HCT116 (cell line): ENCODE data around the gene BIN2. TPM values are rescaled to one million over a fixed set of nuclear protein-coding genes. Genes with fewer than 3 reads are reported as not detected.

Experiments
- ATAC-seq: fragments of 200-7000 bp; cut with Tn5 transposase; 2 replicates; pipeline ENCODE4 v1.9.1; 2020; ENCODE audit warnings: mild to moderate bottlenecking, moderate library complexity
- BruUV-seq: library from RNA; stranded (reverse); fragments of 400-500 nt; replicated peaks from 2 replicates; lab custom pipeline; 2021; lab: Mats Ljungman, UMichigan
- CTCF ChIA-PET: fragments of 300-600 bp; sonication (Branson Sonifier 250); formaldehyde crosslinking; loops from one replicate; lab custom pipeline; 2021; ENCODE audit warnings: antibody characterized with exemption; lab: Charles Lee
- POLR2A ChIA-PET: fragments of 300-600, 350-600 bp; sonication (Branson Sonifier 250); formaldehyde crosslinking; loops from one replicate; lab custom pipeline; 2021; ENCODE audit warnings: antibody characterized with exemption; lab: Charles Lee
- RAD21 ChIA-PET, 2 experiments: fragments of 300-600 bp; sonication (Branson Sonifier 250); formaldehyde crosslinking; loops; one replicate each; lab custom pipeline; 2023; ENCODE audit warnings: low total read pairs in 2 of 2; ENCODE audit not compliant: uncharacterized antibody in 2 of 2, unreplicated experiment in 2 of 2, low non-redundant PET in 1 of 2; lab: Charles Lee
- DNase-seq: peaks from one replicate; pipeline ENCODE4 v3.0.0-alpha.2; 2010; ENCODE audit warnings: low read depth, low spot score
- H2AFZ ChIP-seq: fragments of 200-600 bp; shearing (Covaris generic), sonication (generic); 2 replicates; pipeline ENCODE4 v1.6.1; 2017; ENCODE audit warnings: low read depth, mixed run types, mixed read lengths, antibody characterized with exemption, low read length; ENCODE audit not compliant: poor library complexity, severe bottlenecking
- H3K27ac ChIP-seq: 2 replicates; pipeline ENCODE4 v1.5.1; 2012; ENCODE audit warnings: low read depth, low read length
- H3K27me3 ChIP-seq: fragments of 200-600 bp; sonication (generic); 2 replicates; pipeline ENCODE4 v1.6.1; 2016; ENCODE audit warnings: mixed run types, low read length, mixed read lengths; ENCODE audit not compliant: insufficient read depth
- H3K36me3 ChIP-seq, 2 experiments: fragments of 200-500 bp in 1 of 2; fragments of 200-600 bp in 1 of 2; sonication (Bioruptor generic) in 1 of 2; sonication (generic) in 1 of 2; 2 replicates each; pipeline versions ENCODE4 v1.5.1 to v1.6.1; 2014 to 2016; ENCODE audit warnings: low read length in 2 of 2, inconsistent platforms in 1 of 2, mixed read lengths in 1 of 2, mixed run types in 1 of 2; ENCODE audit not compliant: insufficient read depth in 2 of 2, control insufficient read depth in 1 of 2
- H3K4me1 ChIP-seq, 2 experiments: fragments of 200-600 bp in 1 of 2; sonication (generic) in 1 of 2; 2 replicates each; pipeline versions ENCODE4 v1.5.1 to v1.6.1; 2012 to 2017; ENCODE audit warnings: low read length in 2 of 2, inconsistent platforms in 1 of 2, mild to moderate bottlenecking in 1 of 2, mixed read lengths in 1 of 2, mixed run types in 1 of 2, moderate library complexity in 1 of 2; ENCODE audit not compliant: insufficient read depth in 2 of 2, control insufficient read depth in 1 of 2
- H3K4me2 ChIP-seq: fragments of 200-600 bp; sonication (generic); 2 replicates; pipeline ENCODE4 v1.6.1; 2017; ENCODE audit warnings: mixed run types, low read length, mixed read lengths
- H3K4me3 ChIP-seq, 2 experiments: fragments of 200-600 bp in 1 of 2; sonication (generic) in 1 of 2; replicated peaks in 1 of 2; 2 replicates each; pipeline ENCODE4 v1.5.1; 2011 to 2016; ENCODE audit warnings: low read length in 2 of 2, control low read depth in 1 of 2, low read depth in 1 of 2, mild to moderate bottlenecking in 1 of 2, mixed read lengths in 1 of 2, mixed run types in 1 of 2
- H3K79me2 ChIP-seq: fragments of 200-600 bp; sonication (generic); 2 replicates; pipeline ENCODE4 v1.6.1; 2017; ENCODE audit warnings: mild to moderate bottlenecking, mixed run types, low read length, moderate library complexity, mixed read lengths; ENCODE audit not compliant: insufficient read depth
- H3K9ac ChIP-seq: fragments of 200-600 bp; sonication (generic); 2 replicates; pipeline ENCODE4 v1.6.1; 2016; ENCODE audit warnings: low read length, mixed read lengths
- H3K9me2 ChIP-seq: fragments of 200-600 bp; sonication (generic), shearing (Covaris generic); 2 replicates; pipeline ENCODE4 v1.6.1; 2017; ENCODE audit warnings: mixed run types, mild to moderate bottlenecking, moderate library complexity; ENCODE audit not compliant: insufficient read depth
- H3K9me3 ChIP-seq, 2 experiments: fragments of 200-500 bp in 1 of 2; fragments of 200-600 bp in 1 of 2; sonication (Bioruptor generic) in 1 of 2; sonication (generic) in 1 of 2; 2 replicates each; pipeline ENCODE4 v1.6.1; 2014 to 2017; ENCODE audit warnings: low read length in 2 of 2, mixed read lengths in 2 of 2, inconsistent platforms in 1 of 2, low read depth in 1 of 2, mild to moderate bottlenecking in 1 of 2, mixed run types in 1 of 2, moderate library complexity in 1 of 2; ENCODE audit not compliant: control insufficient read depth in 1 of 2, insufficient read depth in 1 of 2
- H4K20me1 ChIP-seq: fragments of 200-600 bp; sonication (generic), shearing (Covaris generic); 2 replicates; pipeline ENCODE4 v1.6.1; 2017; ENCODE audit warnings: mixed run types, mild to moderate bottlenecking, moderate library complexity; ENCODE audit not compliant: insufficient read depth
- CBX3 ChIP-seq: IDR thresholded peaks from 2 replicates; pipeline ENCODE4 v1.6.1; 2012; ENCODE audit warnings: low read depth
- CEBPB ChIP-seq: IDR thresholded peaks from 2 replicates; pipeline ENCODE4 v1.6.1; 2012; ENCODE audit warnings: low read depth
- CTCF ChIP-seq, 3 experiments: fragments of 200-600 bp in 1 of 3; sonication (generic) in 1 of 3; IDR thresholded peaks in 2 of 3; conservative IDR thresholded peaks in 1 of 3; 2 replicates each; pipeline ENCODE4 v1.5.1; 2012 to 2017; ENCODE audit warnings: low read depth in 2 of 3, low read length in 2 of 3, antibody characterized with exemption in 1 of 3, borderline replicate concordance in 1 of 3, control low read depth in 1 of 3, mild to moderate bottlenecking in 1 of 3, mixed read lengths in 1 of 3, mixed run types in 1 of 3, moderate library complexity in 1 of 3; ENCODE audit not compliant: insufficient read depth in 1 of 3
- EGR1 ChIP-seq: IDR thresholded peaks from 2 replicates; pipeline ENCODE4 v1.6.1; 2012; ENCODE audit warnings: low read depth
- ELF1 ChIP-seq: IDR thresholded peaks from 2 replicates; pipeline ENCODE4 v1.6.1; 2012; ENCODE audit warnings: low read depth, borderline replicate concordance
- EZH2 ChIP-seq: fragments of 200-600 bp; sonication (generic); IDR thresholded peaks from 2 replicates; pipeline ENCODE4 v1.6.1; 2017; ENCODE audit warnings: antibody characterized with exemption, mixed run types
- EZH2phosphoT487 ChIP-seq: fragments of 200-600 bp; IDR thresholded peaks from 2 replicates; pipeline ENCODE4 v1.6.1; 2018; ENCODE audit warnings: antibody characterized with exemption, borderline replicate concordance
- FOSL1 ChIP-seq: IDR thresholded peaks from 2 replicates; pipeline ENCODE4 v1.6.1; 2012; ENCODE audit warnings: low read depth
- RAD21 ChIP-seq: IDR thresholded peaks from 2 replicates; pipeline ENCODE4 v1.6.1; 2012; ENCODE audit warnings: low read depth, mild to moderate bottlenecking
- SIN3A ChIP-seq: IDR thresholded peaks from 2 replicates; pipeline ENCODE4 v1.6.1; 2012; ENCODE audit warnings: low read depth
- SP1 ChIP-seq: IDR thresholded peaks from 2 replicates; pipeline ENCODE4 v1.6.1; 2012; ENCODE audit warnings: low read depth
- SRF ChIP-seq: IDR thresholded peaks from 2 replicates; pipeline ENCODE4 v1.6.1; 2012; ENCODE audit warnings: low read depth
- YY1 ChIP-seq: IDR thresholded peaks from 2 replicates; pipeline ENCODE4 v1.6.1; 2011; ENCODE audit warnings: low read length, low read depth, moderate library complexity, mild to moderate bottlenecking; ENCODE audit not compliant: insufficient replicate concordance; ENCODE audit errors: extremely low read depth
- ZFX ChIP-seq: fragments of 450-650 bp; IDR thresholded peaks from 2 replicates; pipeline ENCODE4 v1.6.1; 2017
- intact Hi-C: fragments of 100-400 bp; cut with micrococcal nuclease; formaldehyde crosslinking; loops from 2 replicates; pipeline ENCODE4 v1.10.0; 2022
- total RNA-seq: library from RNA; stranded (reverse); gene quantifications from one replicate; pipeline ENCODE4 v1.2.1, GENCODE V29; 2021; ENCODE audit not compliant: unreplicated experiment

Gene BIN2
- total RNA-seq, 1 experiment from 2014 or later, result 0.22 TPM

DNA sequence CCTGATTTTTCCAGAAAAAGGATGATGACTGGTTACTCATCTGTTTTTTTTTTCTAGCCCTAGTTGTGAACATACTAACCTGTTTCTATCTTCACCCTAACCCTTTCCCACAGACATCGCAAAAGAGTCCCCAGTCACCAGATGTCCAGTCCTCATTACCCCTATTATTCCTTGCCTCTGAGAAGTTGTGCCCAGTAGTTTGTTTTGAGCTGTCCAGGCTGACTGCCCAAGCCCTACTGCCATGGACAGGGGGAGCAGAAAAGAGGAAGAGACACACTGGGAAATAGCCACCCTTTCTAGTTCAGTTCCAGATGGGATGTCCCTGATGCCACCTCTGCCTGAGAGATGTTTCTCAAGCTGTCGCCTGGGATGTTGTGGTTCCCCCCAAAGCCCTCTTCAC lies 36.3 kb upstream of the BIN2 start:
- no peak overlapping the region for H3K4me3 ChIP-seq
- no peaks in the 10 kb centered on the region for H3K4me1 ChIP-seq
- H3K9me2 ChIP-seq, result no peaks in the 10 kb centered on the region
- ATAC-seq, result no peak
- H3K36me3 ChIP-seq, result peaks cover 2 to 12% of the 10 kb centered on the region in 2 experiments; a peak in 2 of 4 replicates
- H4K20me1 ChIP-seq, result no peaks in the 10 kb centered on the region
- H3K9ac ChIP-seq, result no peak overlapping the region
- no peak for DNase-seq
- no peak overlapping the region for H3K27ac ChIP-seq
- TF ChIP-seq CEBPB, result no peak
- no peak for TF ChIP-seq ZFX
- TF ChIP-seq YY1, result no peak
- no peak for TF ChIP-seq EZH2phosphoT487
- TF ChIP-seq EZH2, result no peak
- TF ChIP-seq SIN3A, result no peak
- no peak for TF ChIP-seq ELF1
- TF ChIP-seq CTCF (IDR thresholded peaks at IDR 0.05 in 2 of 3, conservative IDR thresholded peaks at IDR 0.05 in 1 of 3; ENCODE audit: borderline replicate concordance in 1 of 3, insufficient read depth in 1 of 3, low read depth in 2 of 3, low read length in 2 of 3), result no peak
- no peak for TF ChIP-seq FOSL1
- no peak for TF ChIP-seq EGR1
- no peak for TF ChIP-seq CBX3
- TF ChIP-seq SRF, result no peak
- no peak for TF ChIP-seq RAD21
- TF ChIP-seq SP1, result no peak
- intact Hi-C loops, result no loop called here
- no peak overlapping the region for H3K4me2 ChIP-seq
- RAD21 ChIA-PET, result no interaction called here
- POLR2A ChIA-PET, result no interaction called here
- no peak overlapping the region for H2AFZ ChIP-seq
- H3K9me3 ChIP-seq, result no peaks in the 10 kb centered on the region
- CTCF ChIA-PET, result no interaction called here
- no peaks in the 10 kb centered on the region for H3K79me2 ChIP-seq
- BruUV-seq, result no TSS peak
- H3K27me3 ChIP-seq, result no peaks in the 10 kb centered on the region
